ENCODE measurements around the gene EEF1AKMT2. TPM values are rescaled to one million over a fixed set of nuclear protein-coding genes. Genes with fewer than 3 reads are reported as not detected.

Gene EEF1AKMT2
- polyA plus RNA-seq, 1 of the 3 experiments (the other 2 are of a cell fraction): 14.0 TPM

DNA sequence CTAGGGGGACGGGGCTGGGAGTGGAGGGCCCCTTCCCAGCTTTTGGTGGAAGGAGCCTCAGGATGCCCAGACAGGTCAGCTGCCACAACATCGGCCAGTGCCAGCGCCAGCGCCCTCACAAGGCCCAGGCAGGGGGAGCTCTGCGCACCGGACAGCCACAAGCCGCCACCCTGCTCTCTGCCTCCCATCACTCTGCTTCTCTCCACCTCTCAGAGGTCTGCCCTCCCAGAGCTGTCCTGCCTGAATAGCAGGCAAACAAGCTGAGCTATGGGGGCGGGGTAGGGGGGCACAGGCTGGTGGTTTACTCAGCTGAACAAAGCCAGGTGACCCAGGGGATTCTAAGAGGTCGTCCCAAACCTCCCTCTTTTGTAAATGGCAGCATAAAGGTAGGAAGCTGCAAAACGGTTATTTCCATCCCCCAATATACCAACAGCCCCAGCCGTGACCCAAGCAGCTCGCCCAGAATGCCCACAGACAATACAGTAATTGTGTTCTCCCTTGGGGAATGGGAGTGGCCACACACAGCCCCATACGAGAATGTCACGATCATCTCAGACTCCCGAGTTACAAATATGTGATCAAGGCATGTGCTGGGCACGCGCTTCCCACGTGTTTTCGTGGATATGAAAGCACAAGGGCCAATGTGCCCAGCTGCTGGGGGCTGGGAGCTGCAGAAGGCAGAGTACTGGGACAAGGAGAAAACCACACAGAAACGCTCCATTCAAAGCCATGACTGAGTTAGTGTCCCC is 67.2 kb downstream of the EEF1AKMT2 start:
- no peak overlapping the region for H3K4me2 ChIP-seq
- H3K27ac ChIP-seq (ENCODE audit: low read depth in 2 of 2, low read length in 1 of 2): no peak overlapping the region
- no peaks in the 10 kb centered on the region for H3K27me3 ChIP-seq (ENCODE audit: insufficient read depth)
- TF ChIP-seq FOSL2 (IDR thresholded peaks at IDR 0.05; ENCODE audit: borderline replicate concordance, low read depth) (no peak), RFX5 (IDR thresholded peaks at IDR 0.05; ENCODE audit: low read length) (no peak), TAF1 (IDR thresholded peaks at IDR 0.05; ENCODE audit: borderline replicate concordance, low read depth, low read length) (no peak), YY1 (IDR thresholded peaks at IDR 0.05; ENCODE audit: low read depth) (no peak)
- no peaks in the 10 kb centered on the region for H3K9me2 ChIP-seq
- POLR2A ChIA-PET: no interaction called here
- 94% methylated on average over 17 of the region's 20 CpGs for WGBS (ENCODE audit: low lambda C conversion rate)
- H3K9ac ChIP-seq: no peak overlapping the region
- no peak for DNase-seq
- H3K4me3 ChIP-seq (ENCODE audit: low read depth in 2 of 2, low read length in 1 of 2): no peak overlapping the region
- no peaks in the 10 kb centered on the region for H4K20me1 ChIP-seq (ENCODE audit: insufficient read depth)
- CTCF ChIA-PET: interaction anchor here (0.7 to 3.5 kb wide), 4 partner anchors 17 to 194 kb away, joined by 3 to 16 read pairs (median 4); no protein-coding TSS in a partner anchor
- no peaks in the 10 kb centered on the region for H3F3A ChIP-seq (replicated peaks; ENCODE audit: insufficient read depth)
- H3K79me2 ChIP-seq (ENCODE audit: insufficient read depth): no peaks in the 10 kb centered on the region
- H2AFZ ChIP-seq (ENCODE audit: low read depth): no peak overlapping the region
- peaks cover 0 to 21% of the 10 kb centered on the region in 2 experiments; a peak in 1 of 4 replicates for H3K4me1 ChIP-seq (ENCODE audit: control insufficient read depth in 1 of 2, insufficient read depth in 2 of 2, low read depth in 1 of 2, low read length in 1 of 2)
- peaks cover 0 to 4% of the 10 kb centered on the region in 2 experiments for H3K36me3 ChIP-seq (replicated peaks in 1 of 2; ENCODE audit: control insufficient read depth in 1 of 2, insufficient read depth in 2 of 2, low read length in 1 of 2)
- H3K9me3 ChIP-seq: no peaks in the 10 kb centered on the region

DNA sequence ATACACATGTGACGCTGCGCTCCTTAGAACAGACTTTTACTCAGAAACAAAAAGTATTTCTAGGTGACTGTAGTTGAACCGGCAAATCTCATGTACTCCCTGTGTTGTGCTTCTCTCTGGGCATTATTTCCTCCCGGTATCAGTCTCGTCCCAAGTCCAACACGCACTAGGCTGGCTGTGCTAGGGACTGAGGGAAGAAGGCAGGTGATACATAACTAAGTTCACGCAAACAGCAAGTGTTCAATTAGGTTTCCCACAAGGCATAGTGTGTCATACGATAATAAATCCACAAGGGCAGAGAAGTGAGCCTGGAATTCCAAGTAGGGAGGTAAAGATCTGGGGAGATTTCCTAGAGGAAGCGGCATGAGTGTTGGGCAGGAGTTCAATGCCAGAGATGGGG is 67.9 kb downstream of the EEF1AKMT2 start:
- Histone ChIP-seq H4K20me1 (ENCODE audit: insufficient read depth) (0 out of 2 replicates have a peak, but pooled peaks cover 2% of the 10 kb centered on the region), H3K4me3 (ENCODE audit: low read depth in 2 of 2, low read length in 1 of 2) (no peak overlapping the region), H3K9me2 (no peaks in the 10 kb centered on the region), H3K9me3 (no peaks in the 10 kb centered on the region), H3K4me2 (no peak overlapping the region), H3K27me3 (ENCODE audit: insufficient read depth) (no peaks in the 10 kb centered on the region), H3K4me1 (ENCODE audit: control insufficient read depth in 1 of 2, insufficient read depth in 2 of 2, low read depth in 1 of 2, low read length in 1 of 2) (peaks cover 0 to 21% of the 10 kb centered on the region in 2 experiments; a peak in 1 of 4 replicates), H3K9ac (no peak overlapping the region), H3K36me3 (replicated peaks in 1 of 2; ENCODE audit: control insufficient read depth in 1 of 2, insufficient read depth in 2 of 2, low read length in 1 of 2) (peaks cover 0 to 4% of the 10 kb centered on the region in 2 experiments), H3K79me2 (ENCODE audit: insufficient read depth) (no peaks in the 10 kb centered on the region), H2AFZ (ENCODE audit: low read depth) (no peak overlapping the region), H3F3A (replicated peaks; ENCODE audit: insufficient read depth) (no peaks in the 10 kb centered on the region), H3K27ac (ENCODE audit: low read depth in 2 of 2, low read length in 1 of 2) (no peak overlapping the region)
- ChIA-PET POLR2A (no interaction called here), CTCF (interaction anchor here (1.2 to 3.5 kb wide), 4 partner anchors 18 to 194 kb away, joined by 3 to 16 read pairs (median 4); no protein-coding TSS in a partner anchor)
- DNase-seq: no peak
- WGBS (ENCODE audit: low lambda C conversion rate): 96% methylated on average over 9 of the region's 9 CpGs
- TF ChIP-seq GABPA (IDR thresholded peaks at IDR 0.05; ENCODE audit: low read depth) (no peak), GATA2 (CRISPR knock-in tag; IDR thresholded peaks at IDR 0.05) (no peak), JUND (IDR thresholded peaks at IDR 0.05) (no peak), POLR2AphosphoS5 (IDR thresholded peaks at IDR 0.05; ENCODE audit: low read depth, low read length) (no peak), RAD21 (IDR thresholded peaks at IDR 0.05; ENCODE audit: low read length) (no peak), SMC3 (IDR thresholded peaks at IDR 0.05; ENCODE audit: low read depth, low read length) (no peak), ELF1 (IDR thresholded peaks at IDR 0.05) (no peak)
- TF ChIP-seq, protein P1, sequence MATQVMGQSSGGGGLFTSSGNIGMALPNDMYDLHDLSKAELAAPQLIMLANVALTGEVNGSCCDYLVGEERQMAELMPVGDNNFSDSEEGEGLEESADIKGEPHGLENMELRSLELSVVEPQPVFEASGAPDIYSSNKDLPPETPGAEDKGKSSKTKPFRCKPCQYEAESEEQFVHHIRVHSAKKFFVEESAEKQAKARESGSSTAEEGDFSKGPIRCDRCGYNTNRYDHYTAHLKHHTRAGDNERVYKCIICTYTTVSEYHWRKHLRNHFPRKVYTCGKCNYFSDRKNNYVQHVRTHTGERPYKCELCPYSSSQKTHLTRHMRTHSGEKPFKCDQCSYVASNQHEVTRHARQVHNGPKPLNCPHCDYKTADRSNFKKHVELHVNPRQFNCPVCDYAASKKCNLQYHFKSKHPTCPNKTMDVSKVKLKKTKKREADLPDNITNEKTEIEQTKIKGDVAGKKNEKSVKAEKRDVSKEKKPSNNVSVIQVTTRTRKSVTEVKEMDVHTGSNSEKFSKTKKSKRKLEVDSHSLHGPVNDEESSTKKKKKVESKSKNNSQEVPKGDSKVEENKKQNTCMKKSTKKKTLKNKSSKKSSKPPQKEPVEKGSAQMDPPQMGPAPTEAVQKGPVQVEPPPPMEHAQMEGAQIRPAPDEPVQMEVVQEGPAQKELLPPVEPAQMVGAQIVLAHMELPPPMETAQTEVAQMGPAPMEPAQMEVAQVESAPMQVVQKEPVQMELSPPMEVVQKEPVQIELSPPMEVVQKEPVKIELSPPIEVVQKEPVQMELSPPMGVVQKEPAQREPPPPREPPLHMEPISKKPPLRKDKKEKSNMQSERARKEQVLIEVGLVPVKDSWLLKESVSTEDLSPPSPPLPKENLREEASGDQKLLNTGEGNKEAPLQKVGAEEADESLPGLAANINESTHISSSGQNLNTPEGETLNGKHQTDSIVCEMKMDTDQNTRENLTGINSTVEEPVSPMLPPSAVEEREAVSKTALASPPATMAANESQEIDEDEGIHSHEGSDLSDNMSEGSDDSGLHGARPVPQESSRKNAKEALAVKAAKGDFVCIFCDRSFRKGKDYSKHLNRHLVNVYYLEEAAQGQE (IDR thresholded peaks at IDR 0.05; ENCODE audit: low read depth, low read length): no peak
- TF ChIP-seq, protein P2, sequence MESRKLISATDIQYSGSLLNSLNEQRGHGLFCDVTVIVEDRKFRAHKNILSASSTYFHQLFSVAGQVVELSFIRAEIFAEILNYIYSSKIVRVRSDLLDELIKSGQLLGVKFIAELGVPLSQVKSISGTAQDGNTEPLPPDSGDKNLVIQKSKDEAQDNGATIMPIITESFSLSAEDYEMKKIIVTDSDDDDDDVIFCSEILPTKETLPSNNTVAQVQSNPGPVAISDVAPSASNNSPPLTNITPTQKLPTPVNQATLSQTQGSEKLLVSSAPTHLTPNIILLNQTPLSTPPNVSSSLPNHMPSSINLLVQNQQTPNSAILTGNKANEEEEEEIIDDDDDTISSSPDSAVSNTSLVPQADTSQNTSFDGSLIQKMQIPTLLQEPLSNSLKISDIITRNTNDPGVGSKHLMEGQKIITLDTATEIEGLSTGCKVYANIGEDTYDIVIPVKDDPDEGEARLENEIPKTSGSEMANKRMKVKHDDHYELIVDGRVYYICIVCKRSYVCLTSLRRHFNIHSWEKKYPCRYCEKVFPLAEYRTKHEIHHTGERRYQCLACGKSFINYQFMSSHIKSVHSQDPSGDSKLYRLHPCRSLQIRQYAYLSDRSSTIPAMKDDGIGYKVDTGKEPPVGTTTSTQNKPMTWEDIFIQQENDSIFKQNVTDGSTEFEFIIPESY (IDR thresholded peaks at IDR 0.05; ENCODE audit: borderline replicate concordance, low read depth): no peak

All from SK-N-SH (cell line).